ENCODE data around the gene DIP2C.

DNA sequence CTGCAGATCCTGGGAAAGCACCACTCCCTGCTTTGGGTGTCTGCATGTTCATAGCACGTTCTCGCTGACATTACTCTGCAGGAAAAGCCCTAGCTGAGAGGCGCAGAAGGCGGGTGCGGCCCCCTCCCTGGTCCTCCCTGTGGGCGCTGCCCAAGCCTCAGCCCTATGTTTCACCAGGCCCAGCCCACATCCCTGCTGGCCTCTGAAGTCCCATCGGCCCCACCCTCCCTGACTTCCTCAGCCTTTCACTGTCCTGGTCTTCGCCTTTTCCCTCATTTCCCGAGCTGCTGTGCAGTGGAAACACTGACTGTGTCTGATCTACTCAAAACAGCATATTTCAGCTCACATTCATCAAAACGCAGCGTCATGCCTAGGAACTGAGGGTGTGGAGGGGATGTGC, 36.3 kb upstream of the DIP2C start:
- TF ChIP-seq POLR2A (IDR thresholded peaks at IDR 0.05; ENCODE audit: low read depth, low read length) (no peak), TAF1 (IDR thresholded peaks at IDR 0.05; ENCODE audit: borderline replicate concordance, low read depth, low read length) (no peak)

Measured in GM12892 (cell line).